ENCODE data around the gene BTG3. TPM values are rescaled to one million over a fixed set of nuclear protein-coding genes. Genes with fewer than 3 reads are reported as not detected.

Gene BTG3
- total and polyA plus RNA-seq, 9 of the 15 experiments (the other 6 are each of a cell fraction or from before 2014, with no cell fraction given) = 11.7 to 43.0 (median 29.7) TPM

DNA sequence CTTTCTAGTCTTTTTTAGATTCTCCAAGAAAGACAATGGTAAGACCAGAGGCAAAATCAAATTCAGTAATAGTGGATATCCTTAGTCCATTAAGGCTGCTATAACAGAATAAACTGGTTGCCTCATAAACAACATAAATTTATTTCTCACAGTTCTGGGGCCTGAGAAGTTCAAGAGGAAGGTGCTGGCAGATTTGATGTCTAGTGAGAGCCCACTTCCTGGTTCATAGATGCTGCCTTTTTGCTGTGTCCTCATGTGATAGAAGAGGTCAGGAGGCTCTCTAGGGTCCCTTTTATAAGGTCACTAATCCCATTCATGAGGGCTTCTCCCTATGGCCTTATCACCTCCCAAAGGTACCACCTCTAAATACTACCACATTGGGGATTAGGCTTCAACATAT is 31.5 kb upstream of the BTG3 start:
- H4K20me1 ChIP-seq (replicated peaks; ENCODE audit: control insufficient read depth, insufficient read depth, low read length) = no peaks in the 10 kb centered on the region
- TF ChIP-seq ILF3 (IDR thresholded peaks at IDR 0.05; ENCODE audit: borderline replicate concordance) (no peak), ZC3H11A (IDR thresholded peaks at IDR 0.05; ENCODE audit: low read depth, low read length) (no peak), ZBTB8A (IDR thresholded peaks at IDR 0.05; ENCODE audit: partially characterized antibody) (no peak), ELF2 (CRISPR knock-in tag; IDR thresholded peaks at IDR 0.05) (no peak), ZNF197 (CRISPR knock-in tag; IDR thresholded peaks at IDR 0.05; ENCODE audit: low read depth) (no peak), KLF1 (tag; IDR thresholded peaks at IDR 0.05) (no peak), ZNF561 (CRISPR knock-in tag; conservative IDR thresholded peaks at IDR 0.05) (no peak), ILK (tag; IDR thresholded peaks at IDR 0.05; ENCODE audit: borderline replicate concordance, low read depth) (no peak), PML (IDR thresholded peaks at IDR 0.05; ENCODE audit: low read length) (no peak), HDGF (IDR thresholded peaks at IDR 0.05) (no peak)
- TF ChIP-seq, protein P1, sequence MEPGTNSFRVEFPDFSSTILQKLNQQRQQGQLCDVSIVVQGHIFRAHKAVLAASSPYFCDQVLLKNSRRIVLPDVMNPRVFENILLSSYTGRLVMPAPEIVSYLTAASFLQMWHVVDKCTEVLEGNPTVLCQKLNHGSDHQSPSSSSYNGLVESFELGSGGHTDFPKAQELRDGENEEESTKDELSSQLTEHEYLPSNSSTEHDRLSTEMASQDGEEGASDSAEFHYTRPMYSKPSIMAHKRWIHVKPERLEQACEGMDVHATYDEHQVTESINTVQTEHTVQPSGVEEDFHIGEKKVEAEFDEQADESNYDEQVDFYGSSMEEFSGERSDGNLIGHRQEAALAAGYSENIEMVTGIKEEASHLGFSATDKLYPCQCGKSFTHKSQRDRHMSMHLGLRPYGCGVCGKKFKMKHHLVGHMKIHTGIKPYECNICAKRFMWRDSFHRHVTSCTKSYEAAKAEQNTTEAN (CRISPR knock-in tag; IDR thresholded peaks at IDR 0.05) = no peak
- H3K4me1 ChIP-seq (replicated peaks in 1 of 2; ENCODE audit: control insufficient read depth in 2 of 2, insufficient read depth in 2 of 2, low read length in 2 of 2) = no peaks in the 10 kb centered on the region
- no peaks in the 10 kb centered on the region for H3K27me3 ChIP-seq (ENCODE audit: control insufficient read depth in 2 of 2, insufficient read depth in 2 of 2, low read length in 2 of 2)
- H3K9me1 ChIP-seq (ENCODE audit: control insufficient read depth, insufficient read depth, low read length) = no peaks in the 10 kb centered on the region
- H3K36me3 ChIP-seq (ENCODE audit: control insufficient read depth, insufficient read depth, low read length) = no peaks in the 10 kb centered on the region
- no peak overlapping the region for H3K9ac ChIP-seq (ENCODE audit: insufficient read depth in 1 of 2, low read depth in 2 of 2, low read length in 2 of 2)
- H3K9me3 ChIP-seq (replicated peaks; ENCODE audit: control insufficient read depth, insufficient read depth, low read depth, low read length) = no peaks in the 10 kb centered on the region
- H3K4me3 ChIP-seq = no peak overlapping the region
- ATAC-seq = no peak
- no peaks in the 10 kb centered on the region for H3K79me2 ChIP-seq (ENCODE audit: control insufficient read depth, insufficient read depth, low read length)
- no peak overlapping the region for H2AFZ ChIP-seq (ENCODE audit: low read depth, low read length)
- ChIA-PET CTCF (ENCODE audit: low intra/inter-chr PET ratio) (no interaction called here), POLR2A (no interaction called here)
- no peak for FAIRE-seq
- no TSS peak for BruUV-seq (replicated peaks)
- intact Hi-C loops (cut with micrococcal nuclease) = no loop called here
- H3K4me2 ChIP-seq (ENCODE audit: insufficient read depth, low read length) = no peak overlapping the region
- no peak for DNase-seq (ENCODE audit: extremely low read depth in 1 of 4, low spot score in 3 of 4)
- H3K27ac ChIP-seq (ENCODE audit: extremely low read depth, low read depth, low read length) = no peak overlapping the region
- in situ Hi-C loops (cut with MboI) = no loop called here

Data from K562 (cell line).